ENCODE results near the gene FBXW9. TPM values are rescaled to one million over a fixed set of nuclear protein-coding genes. Genes with fewer than 3 reads are reported as not detected.

FBXW9 gene
- total and polyA plus RNA-seq, 2 of the 13 experiments (the other 11 are each of a cell fraction or from before 2014, with no cell fraction given): 5.7 to 6.1 TPM

DNA sequence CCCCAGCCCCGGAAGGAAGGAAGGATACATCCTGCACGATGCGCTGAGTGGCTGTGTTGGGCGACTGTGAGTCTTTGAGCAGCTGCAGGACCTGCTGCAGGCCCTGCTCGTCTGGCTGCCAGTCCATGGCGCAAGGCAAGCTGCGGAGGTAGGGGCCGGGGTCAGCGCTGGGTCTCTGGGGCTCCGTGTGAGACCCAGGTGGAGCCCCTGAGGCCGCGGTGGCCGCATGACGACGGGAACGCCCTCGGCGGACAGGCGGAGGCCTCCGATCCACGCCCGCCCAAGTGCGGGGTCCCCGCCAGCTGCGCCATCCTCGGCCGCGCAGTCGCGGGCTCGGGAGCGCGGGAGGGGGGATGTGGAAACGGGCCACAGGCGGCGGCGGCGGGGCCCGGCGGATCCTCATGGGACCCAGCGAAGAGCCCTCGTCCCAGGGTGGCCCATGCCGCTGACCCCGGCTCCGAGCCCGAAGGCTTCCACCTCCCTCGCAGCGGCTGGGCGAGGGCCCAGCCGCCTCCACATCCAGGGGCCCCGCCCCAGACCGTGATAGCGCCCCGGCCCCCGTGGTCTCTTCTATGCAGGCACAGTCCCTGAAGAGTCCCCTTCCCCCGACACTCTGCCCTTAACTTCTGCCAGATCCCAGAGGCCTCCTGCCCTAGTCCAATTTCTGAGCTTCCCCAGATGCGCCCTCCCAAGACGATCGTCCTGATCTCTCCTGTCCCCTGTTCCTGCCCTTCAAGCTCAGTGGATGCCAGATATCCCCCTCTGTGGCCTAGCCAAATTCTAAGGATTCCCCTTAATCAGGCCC is 24.6 kb upstream of the FBXW9 start (continued):
- TF ChIP-seq, protein P1, sequence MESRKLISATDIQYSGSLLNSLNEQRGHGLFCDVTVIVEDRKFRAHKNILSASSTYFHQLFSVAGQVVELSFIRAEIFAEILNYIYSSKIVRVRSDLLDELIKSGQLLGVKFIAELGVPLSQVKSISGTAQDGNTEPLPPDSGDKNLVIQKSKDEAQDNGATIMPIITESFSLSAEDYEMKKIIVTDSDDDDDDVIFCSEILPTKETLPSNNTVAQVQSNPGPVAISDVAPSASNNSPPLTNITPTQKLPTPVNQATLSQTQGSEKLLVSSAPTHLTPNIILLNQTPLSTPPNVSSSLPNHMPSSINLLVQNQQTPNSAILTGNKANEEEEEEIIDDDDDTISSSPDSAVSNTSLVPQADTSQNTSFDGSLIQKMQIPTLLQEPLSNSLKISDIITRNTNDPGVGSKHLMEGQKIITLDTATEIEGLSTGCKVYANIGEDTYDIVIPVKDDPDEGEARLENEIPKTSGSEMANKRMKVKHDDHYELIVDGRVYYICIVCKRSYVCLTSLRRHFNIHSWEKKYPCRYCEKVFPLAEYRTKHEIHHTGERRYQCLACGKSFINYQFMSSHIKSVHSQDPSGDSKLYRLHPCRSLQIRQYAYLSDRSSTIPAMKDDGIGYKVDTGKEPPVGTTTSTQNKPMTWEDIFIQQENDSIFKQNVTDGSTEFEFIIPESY (CRISPR knock-in tag; IDR thresholded peaks at IDR 0.05): 0 out of 2 replicates have a peak, but pooled peaks have one; percentile 25
- no peak for TF ChIP-seq STAT5B (CRISPR knock-in tag; IDR thresholded peaks at IDR 0.05)
- no peak for TF ChIP-seq ARNT (IDR thresholded peaks at IDR 0.05)
- 0 out of 2 replicates have a peak, but pooled peaks have one; percentile 45 for TF ChIP-seq SPEN (CRISPR knock-in tag; IDR thresholded peaks at IDR 0.05; ENCODE audit: low read depth)
- peak; percentile 33; the same call in 1 of the 2 replicates for TF ChIP-seq HOXA3 (CRISPR knock-in tag; IDR thresholded peaks at IDR 0.05)
- peak; percentile 3; the same call in 1 of the 2 replicates for TF ChIP-seq KMT2A (CRISPR knock-in tag; IDR thresholded peaks at IDR 0.05)
- TF ChIP-seq NRL (CRISPR knock-in tag; IDR thresholded peaks at IDR 0.05; ENCODE audit: borderline replicate concordance): no peak
- TF ChIP-seq, protein P2, sequence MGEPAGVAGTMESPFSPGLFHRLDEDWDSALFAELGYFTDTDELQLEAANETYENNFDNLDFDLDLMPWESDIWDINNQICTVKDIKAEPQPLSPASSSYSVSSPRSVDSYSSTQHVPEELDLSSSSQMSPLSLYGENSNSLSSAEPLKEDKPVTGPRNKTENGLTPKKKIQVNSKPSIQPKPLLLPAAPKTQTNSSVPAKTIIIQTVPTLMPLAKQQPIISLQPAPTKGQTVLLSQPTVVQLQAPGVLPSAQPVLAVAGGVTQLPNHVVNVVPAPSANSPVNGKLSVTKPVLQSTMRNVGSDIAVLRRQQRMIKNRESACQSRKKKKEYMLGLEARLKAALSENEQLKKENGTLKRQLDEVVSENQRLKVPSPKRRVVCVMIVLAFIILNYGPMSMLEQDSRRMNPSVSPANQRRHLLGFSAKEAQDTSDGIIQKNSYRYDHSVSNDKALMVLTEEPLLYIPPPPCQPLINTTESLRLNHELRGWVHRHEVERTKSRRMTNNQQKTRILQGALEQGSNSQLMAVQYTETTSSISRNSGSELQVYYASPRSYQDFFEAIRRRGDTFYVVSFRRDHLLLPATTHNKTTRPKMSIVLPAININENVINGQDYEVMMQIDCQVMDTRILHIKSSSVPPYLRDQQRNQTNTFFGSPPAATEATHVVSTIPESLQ (CRISPR knock-in tag; conservative IDR thresholded peaks at IDR 0.05): 0 out of 2 replicates have a peak, but pooled peaks have one; percentile 39
- TF ChIP-seq SRY (CRISPR knock-in tag; IDR thresholded peaks at IDR 0.05): 0 out of 2 replicates have a peak, but pooled peaks have one; percentile 44
- TF ChIP-seq ZNF563 (CRISPR knock-in tag; IDR thresholded peaks at IDR 0.05): 0 out of 2 replicates have a peak, but pooled peaks have one; percentile 40
- TF ChIP-seq RBFOX2 (IDR thresholded peaks at IDR 0.05; ENCODE audit: low read depth, low read length): peak; percentile 62
- TF ChIP-seq ISX (CRISPR knock-in tag; conservative IDR thresholded peaks at IDR 0.05): no peak
- TF ChIP-seq ZC3H13 (CRISPR knock-in tag; IDR thresholded peaks at IDR 0.05): 0 out of 2 replicates have a peak, but pooled peaks have one; percentile 38
- TF ChIP-seq, protein P3, sequence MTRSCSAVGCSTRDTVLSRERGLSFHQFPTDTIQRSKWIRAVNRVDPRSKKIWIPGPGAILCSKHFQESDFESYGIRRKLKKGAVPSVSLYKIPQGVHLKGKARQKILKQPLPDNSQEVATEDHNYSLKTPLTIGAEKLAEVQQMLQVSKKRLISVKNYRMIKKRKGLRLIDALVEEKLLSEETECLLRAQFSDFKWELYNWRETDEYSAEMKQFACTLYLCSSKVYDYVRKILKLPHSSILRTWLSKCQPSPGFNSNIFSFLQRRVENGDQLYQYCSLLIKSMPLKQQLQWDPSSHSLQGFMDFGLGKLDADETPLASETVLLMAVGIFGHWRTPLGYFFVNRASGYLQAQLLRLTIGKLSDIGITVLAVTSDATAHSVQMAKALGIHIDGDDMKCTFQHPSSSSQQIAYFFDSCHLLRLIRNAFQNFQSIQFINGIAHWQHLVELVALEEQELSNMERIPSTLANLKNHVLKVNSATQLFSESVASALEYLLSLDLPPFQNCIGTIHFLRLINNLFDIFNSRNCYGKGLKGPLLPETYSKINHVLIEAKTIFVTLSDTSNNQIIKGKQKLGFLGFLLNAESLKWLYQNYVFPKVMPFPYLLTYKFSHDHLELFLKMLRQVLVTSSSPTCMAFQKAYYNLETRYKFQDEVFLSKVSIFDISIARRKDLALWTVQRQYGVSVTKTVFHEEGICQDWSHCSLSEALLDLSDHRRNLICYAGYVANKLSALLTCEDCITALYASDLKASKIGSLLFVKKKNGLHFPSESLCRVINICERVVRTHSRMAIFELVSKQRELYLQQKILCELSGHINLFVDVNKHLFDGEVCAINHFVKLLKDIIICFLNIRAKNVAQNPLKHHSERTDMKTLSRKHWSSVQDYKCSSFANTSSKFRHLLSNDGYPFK (CRISPR knock-in tag; IDR thresholded peaks at IDR 0.05; ENCODE audit: borderline replicate concordance): peak; percentile 3; the same call in 1 of the 2 replicates
- TF ChIP-seq RXRA (CRISPR knock-in tag; IDR thresholded peaks at IDR 0.05): peak; percentile 42; the same call in 1 of the 2 replicates
- peak; percentile 30 for TF ChIP-seq HNRNPLL (IDR thresholded peaks at IDR 0.05; ENCODE audit: low read depth, low read length, poor library complexity, severe bottlenecking)
- TF ChIP-seq RFX5 (IDR thresholded peaks at IDR 0.05; ENCODE audit: low read depth, low read length): no peak
- TF ChIP-seq ZNF24 (IDR thresholded peaks at IDR 0.05): no peak
- TF ChIP-seq ZBTB38 (CRISPR knock-in tag; IDR thresholded peaks at IDR 0.05): peak; percentile 71; the same call in 1 of the 2 replicates
- TF ChIP-seq, protein P4, sequence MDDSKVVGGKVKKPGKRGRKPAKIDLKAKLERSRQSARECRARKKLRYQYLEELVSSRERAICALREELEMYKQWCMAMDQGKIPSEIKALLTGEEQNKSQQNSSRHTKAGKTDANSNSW (CRISPR knock-in tag; IDR thresholded peaks at IDR 0.05; ENCODE audit: borderline replicate concordance): 0 out of 2 replicates have a peak, but pooled peaks have one; percentile 46
- peak; percentile 17; the same call in 1 of the 2 replicates for TF ChIP-seq KDM2A (CRISPR knock-in tag; IDR thresholded peaks at IDR 0.05; ENCODE audit: borderline replicate concordance, low read depth)
